GM12878 (cell line): Measurements from ENCODE around the gene EBF3. TPM values are rescaled to one million over a fixed set of nuclear protein-coding genes. Genes with fewer than 3 reads are reported as not detected.

Source experiments
- ATAC-seq: fragments of 200-7000 bp; cut with Tn5 transposase; 3 replicates; pipeline ENCODE4 v1.9.1; 2020; ENCODE audit warnings: mild to moderate bottlenecking, moderate library complexity
- BruUV-seq: library from RNA; stranded (reverse); fragments of 400-500 nt; replicated peaks from 2 replicates; lab custom pipeline; 2021; lab: Mats Ljungman, UMichigan
- CTCF ChIA-PET: fragments of 300-600 bp; sonication (Branson Sonifier 250); formaldehyde crosslinking; extraction: SDS; loops from one replicate; lab custom pipeline; 2021; ENCODE audit warnings: inconsistent platforms; lab: Yijun Ruan, JAX
- POLR2A ChIA-PET: fragments of 350-600 bp; formaldehyde crosslinking; extraction: SDS; loops from one replicate; lab custom pipeline; 2021; ENCODE audit warnings: inconsistent platforms; lab: Charles Lee
- RAD21 ChIA-PET: fragments of 300-600 bp; sonication (Branson Sonifier 250); formaldehyde crosslinking; loops from one replicate; lab custom pipeline; 2023; ENCODE audit warnings: antibody characterized with exemption; ENCODE audit not compliant: unreplicated experiment; lab: Charles Lee
- SMC1A ChIA-PET: fragments of 300-600 bp; sonication (Branson Sonifier 250); formaldehyde crosslinking; loops from one replicate; lab custom pipeline; 2023; ENCODE audit not compliant: unreplicated experiment, uncharacterized antibody; lab: Charles Lee
- DNase-seq: peaks from one replicate; pipeline ENCODE4 v3.0.0-alpha.2; 2011; ENCODE audit warnings: low read depth, low spot score
- FAIRE-seq: peaks from 3 replicates; lab custom pipeline; 2011; peaks lifted over from hg19 to GRCh38; lab: Jason Lieb, UNC
- H2AFZ ChIP-seq: 2 replicates; pipeline ENCODE4 v1.6.0; 2011; ENCODE audit warnings: low read depth, low read length, control low read depth; ENCODE audit not compliant: control insufficient read depth
- H3K27ac ChIP-seq: 2 replicates; pipeline ENCODE4 v1.5.1; 2011; ENCODE audit warnings: control low read depth; ENCODE audit not compliant: control insufficient read depth, insufficient read depth
- H3K27me3 ChIP-seq, 2 experiments: replicated peaks in 1 of 2; 2 replicates each; pipeline versions ENCODE4 v1.6.0 to v1.6.1; 2011; ENCODE audit warnings: low read length in 1 of 2; ENCODE audit not compliant: control insufficient read depth in 2 of 2, insufficient read depth in 2 of 2
- H3K36me3 ChIP-seq, 2 experiments: 2 replicates each; pipeline ENCODE4 v1.5.1; 2011; ENCODE audit warnings: low read length in 1 of 2; ENCODE audit not compliant: control insufficient read depth in 2 of 2, insufficient read depth in 2 of 2
- H3K4me1 ChIP-seq: 2 replicates; pipeline ENCODE4 v1.6.1; 2011; ENCODE audit warnings: mild to moderate bottlenecking, low read length, moderate library complexity, mixed read lengths; ENCODE audit not compliant: control insufficient read depth, insufficient read depth
- H3K4me2 ChIP-seq: 2 replicates; pipeline ENCODE4 v1.6.0; 2011; ENCODE audit warnings: control low read depth; ENCODE audit not compliant: control insufficient read depth, insufficient read depth
- H3K4me3 ChIP-seq: fragments of 200-600 bp; sonication (generic); 2 replicates; pipeline ENCODE4 v1.5.1; 2016
- H3K79me2 ChIP-seq: 2 replicates; pipeline ENCODE4 v1.6.0; 2011; ENCODE audit warnings: low read length; ENCODE audit not compliant: control insufficient read depth, insufficient read depth
- H3K9ac ChIP-seq: 2 replicates; pipeline ENCODE4 v1.8.0; 2011; ENCODE audit warnings: low read length, control low read depth, mixed read lengths; ENCODE audit not compliant: control insufficient read depth, insufficient read depth
- H3K9me3 ChIP-seq: replicated peaks from 3 replicates; pipeline ENCODE4 v1.5.1; 2011; ENCODE audit warnings: mild to moderate bottlenecking, low read length; ENCODE audit not compliant: control insufficient read depth, insufficient read depth
- H4K20me1 ChIP-seq: 2 replicates; pipeline ENCODE4 v1.6.0; 2011; ENCODE audit not compliant: control insufficient read depth, insufficient read depth
- CBX5 ChIP-seq: sonication (generic); IDR thresholded peaks from 2 replicates; pipeline ENCODE4 v1.6.1; 2016; ENCODE audit warnings: low read depth, moderate library complexity, mild to moderate bottlenecking, inconsistent platforms
- E2F4 ChIP-seq: IDR thresholded peaks from 2 replicates; pipeline ENCODE4 v1.6.1; 2012; ENCODE audit warnings: low read depth, low read length, improper control_type of control experiment
- HSF1 ChIP-seq: fragments of 150-350 bp; IDR thresholded peaks from 2 replicates; pipeline ENCODE4 v1.6.1; 2014; ENCODE audit warnings: mild to moderate bottlenecking, low read depth, low read length
- KAT2A ChIP-seq: conservative IDR thresholded peaks from 2 replicates; pipeline ENCODE4 v1.6.1; 2011; ENCODE audit warnings: low read depth, low read length; ENCODE audit not compliant: control insufficient read depth
- MYC ChIP-seq: IDR thresholded peaks from 2 replicates; pipeline ENCODE4 v1.6.1; 2011; ENCODE audit warnings: mild to moderate bottlenecking, low read length, moderate library complexity, inconsistent platforms; ENCODE audit not compliant: insufficient read depth, insufficient replicate concordance, insufficient read length, severe bottlenecking
- NFXL1 ChIP-seq: fragments of 450-650 bp; IDR thresholded peaks from 2 replicates; pipeline ENCODE4 v1.6.1; 2017; ENCODE audit warnings: antibody characterized with exemption, mild to moderate bottlenecking, borderline replicate concordance
- SIX5 ChIP-seq: IDR thresholded peaks from 2 replicates; pipeline ENCODE4 v1.6.1; 2011; ENCODE audit warnings: mild to moderate bottlenecking, low read depth, low read length, moderate library complexity; ENCODE audit not compliant: severe bottlenecking
- SUZ12 ChIP-seq: fragments of 200-600 bp; sonication (generic); IDR thresholded peaks from one replicate; pipeline ENCODE4 v1.6.1; 2018; ENCODE audit warnings: antibody characterized with exemption, mild to moderate bottlenecking; ENCODE audit not compliant: unreplicated experiment
- TCF3 ChIP-seq: IDR thresholded peaks from 2 replicates; pipeline ENCODE4 v1.6.1; 2012; ENCODE audit warnings: low read depth, mild to moderate bottlenecking, low read length, borderline replicate concordance; ENCODE audit not compliant: insufficient read depth
- TCF7 ChIP-seq: IDR thresholded peaks from 2 replicates; pipeline ENCODE4 v1.6.1; 2014; ENCODE audit warnings: antibody characterized with exemption, borderline replicate concordance
- YBX1 ChIP-seq: fragments of 450-650 bp; IDR thresholded peaks from 2 replicates; pipeline ENCODE4 v1.6.1; 2016; ENCODE audit warnings: antibody characterized with exemption
- ZNF687 ChIP-seq: fragments of 450-650 bp; IDR thresholded peaks from 2 replicates; pipeline ENCODE4 v1.6.1; 2017; ENCODE audit warnings: mild to moderate bottlenecking, moderate library complexity
- WGBS: methylation state at CpG from one replicate; pipeline ENCODE4 v1.1.6; 2016; ENCODE audit warnings: low lambda C conversion rate; ENCODE audit not compliant: insufficient replicate concordance, insufficient coverage; ENCODE audit errors: missing lambda C conversion rate; 5-methylcytosine and 5-hydroxymethylcytosine counted together
- in situ Hi-C: fragments of 300-500 bp; cut with MboI; formaldehyde crosslinking; loops from 9 replicates; pipeline ENCODE4 v1.14.3; 2018; ENCODE audit warnings: mixed read lengths
- intact Hi-C: fragments of 100-400 bp; cut with micrococcal nuclease; formaldehyde crosslinking; loops from one replicate; pipeline ENCODE4 v1.14.2; 2022; ENCODE audit not compliant: unreplicated experiment
- polyA plus RNA-seq, 11 experiments: library from polyadenylated mRNA; depleted of rRNA in 4 of 11; unstranded in 6 of 11; stranded (reverse) in 5 of 11; fragments of >200 nt; fragmentation: Nextera tagmentation in 4 of 11; fragmentation: Illumina TruSeq in 1 of 11; extraction: Ambion mirVana in 4 of 11; extraction: Trizol in 1 of 11; gene quantifications; 1 replicate in 1 of 11; 2 replicates in 10 of 11; pipeline versions ENCODE4 v1.2.1 to v1.2.3, GENCODE V29; 2011 to 2016; ENCODE audit warnings: inconsistent platforms in 2 of 11, missing spikeins in 2 of 11, low read depth in 1 of 11
- total RNA-seq, 4 experiments: library from RNA; depleted of rRNA in 3 of 4; stranded (reverse); fragments of >200 nt in 3 of 4; fragmentation: Illumina TruSeq in 1 of 4; extraction: Trizol in 1 of 4; gene quantifications; 2 replicates each; pipeline versions ENCODE4 v1.2.1 to v1.2.3, GENCODE V29; 2013 to 2021

The EBF3 gene
- total and polyA plus RNA-seq, 10 of the 15 experiments (the other 5 are each of a cell fraction or from before 2014, with no cell fraction given), result not detected

- H3K27ac ChIP-seq, result no peak overlapping the region
- no peaks in the 10 kb centered on the region for H3K4me1 ChIP-seq
- no peak for ATAC-seq
- no peak overlapping the region for H3K9ac ChIP-seq
- no peak for TF ChIP-seq ZNF687
- TF ChIP-seq KAT2A, result no peak
- no peak for TF ChIP-seq YBX1
- no peak for TF ChIP-seq SIX5
- TF ChIP-seq NFXL1, result no peak
- no peak for TF ChIP-seq MYC
- no peak for TF ChIP-seq TCF3
- TF ChIP-seq HSF1, result no peak
- no peak for TF ChIP-seq CBX5
- no peak for TF ChIP-seq E2F4
- TF ChIP-seq SUZ12, result no peak
- no peak for TF ChIP-seq TCF7
- TF ChIP-seq, all 136 proteins: peak for 0
- Histone ChIP-seq H4K20me1 (no peaks in the 10 kb centered on the region), H3K9me3 (no peaks in the 10 kb centered on the region; the same call in 2 of the 3 replicates), H3K27me3 (peaks cover 1 to 15% of the 10 kb centered on the region in 2 experiments), H3K4me2 (no peak overlapping the region), H3K79me2 (no peaks in the 10 kb centered on the region), H3K4me3 (no peak overlapping the region), H3K36me3 (no peaks in the 10 kb centered on the region), H2AFZ (no peak overlapping the region)
- ChIA-PET CTCF (no interaction called here), RAD21 (no interaction called here), SMC1A (no interaction called here), POLR2A (no interaction called here)
- no peak for DNase-seq
- intact Hi-C loops, result no loop called here
- no TSS peak for BruUV-seq
- no peak for FAIRE-seq
- in situ Hi-C loops, result no loop called here
- WGBS, result 24% methylated on average over 18 of the region's 18 CpGs
Measured at GRCh38 chr10:129962031-129962871, 1.8 kb downstream of the EBF3 start.
